Thoracic aorta (tissue), 2 donors: Measurements from ENCODE around the gene HMCN1. TPM values are rescaled to one million over a fixed set of nuclear protein-coding genes. Genes with fewer than 3 reads are reported as not detected.

Experiments used
- ATAC-seq: fragments of 150-250 bp; one replicate; pipeline ENCODE4 v1.8.0; 2017; ENCODE audit warnings: low read depth; ENCODE audit not compliant: insufficient number of reproducible peaks, low FRiP score
- DNase-seq: peaks from one replicate; pipeline ENCODE4 v3.0.0-alpha.2; 2020; ENCODE audit warnings: low spot score
- H3K27ac ChIP-seq, 2 donors: fragments of 200-600 bp; sonication (generic); 1 replicate in 1 of 2; 2 replicates in 1 of 2; pipeline ENCODE4 v1.5.1; 2016; ENCODE audit warnings: mild to moderate bottlenecking in 2 of 2, moderate library complexity in 2 of 2
- H3K27me3 ChIP-seq: fragments of 200-600 bp; sonication (generic); replicated peaks from 2 replicates; pipeline ENCODE4 v1.6.0; 2016; ENCODE audit warnings: mild to moderate bottlenecking; ENCODE audit not compliant: insufficient read depth
- H3K36me3 ChIP-seq: fragments of 200-600 bp; sonication (generic); one replicate; pipeline ENCODE4 v1.5.1; 2016
- H3K4me1 ChIP-seq, 2 donors: fragments of 200-600 bp; sonication (generic); 1 replicate in 1 of 2; 2 replicates in 1 of 2; pipeline versions ENCODE4 v1.5.1 to v1.6.0; 2016; ENCODE audit warnings: low read depth in 2 of 2, mild to moderate bottlenecking in 1 of 2; ENCODE audit not compliant: control insufficient read depth in 1 of 2
- H3K4me3 ChIP-seq: fragments of 200-600 bp; sonication (generic); 2 replicates; pipeline ENCODE4 v1.5.1; 2016; ENCODE audit warnings: mild to moderate bottlenecking
- H3K9me3 ChIP-seq: fragments of 200-600 bp; sonication (generic); 2 replicates; pipeline ENCODE4 v1.5.1; 2016
- total RNA-seq, 2 donors: library from RNA; depleted of rRNA; stranded (reverse); fragments of >200 nt; gene quantifications; one replicate each; pipeline versions ENCODE4 v1.1.0 to v1.2.3, GENCODE V29; 2016
- TF ChIP-seq, protein P1 (sequence below): fragments of 200-600 bp; sonication (generic); IDR thresholded peaks from one replicate; pipeline ENCODE4 v1.5.1; 2019; ENCODE audit warnings: antibody characterized with exemption

Gene HMCN1
- total RNA-seq, 2 donors from 2014 or later = 142 to 191 TPM

DNA sequence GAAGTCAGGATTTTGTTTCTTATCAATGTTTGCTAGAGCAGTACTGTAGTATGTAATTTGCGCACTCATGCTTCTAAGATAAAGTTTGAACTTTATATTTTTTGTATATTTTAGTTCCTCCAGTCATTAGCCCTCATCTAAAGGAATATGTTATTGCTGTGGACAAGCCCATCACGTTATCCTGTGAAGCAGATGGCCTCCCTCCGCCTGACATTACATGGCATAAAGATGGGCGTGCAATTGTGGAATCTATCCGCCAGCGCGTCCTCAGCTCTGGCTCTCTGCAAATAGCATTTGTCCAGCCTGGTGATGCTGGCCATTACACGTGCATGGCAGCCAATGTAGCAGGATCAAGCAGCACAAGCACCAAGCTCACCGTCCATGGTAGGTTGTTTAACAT is 388.6 kb downstream of the HMCN1 start:
- Histone ChIP-seq H3K4me1 (no peaks in the 10 kb centered on the region), H3K4me3 (no peak overlapping the region), H3K27ac (no peak overlapping the region), H3K27me3 (no peaks in the 10 kb centered on the region), H3K9me3 (no peaks in the 10 kb centered on the region), H3K36me3 (peaks cover 8% of the 10 kb centered on the region)
- DNase-seq (no peak), ATAC-seq (no peak)
- TF ChIP-seq, protein P1, sequence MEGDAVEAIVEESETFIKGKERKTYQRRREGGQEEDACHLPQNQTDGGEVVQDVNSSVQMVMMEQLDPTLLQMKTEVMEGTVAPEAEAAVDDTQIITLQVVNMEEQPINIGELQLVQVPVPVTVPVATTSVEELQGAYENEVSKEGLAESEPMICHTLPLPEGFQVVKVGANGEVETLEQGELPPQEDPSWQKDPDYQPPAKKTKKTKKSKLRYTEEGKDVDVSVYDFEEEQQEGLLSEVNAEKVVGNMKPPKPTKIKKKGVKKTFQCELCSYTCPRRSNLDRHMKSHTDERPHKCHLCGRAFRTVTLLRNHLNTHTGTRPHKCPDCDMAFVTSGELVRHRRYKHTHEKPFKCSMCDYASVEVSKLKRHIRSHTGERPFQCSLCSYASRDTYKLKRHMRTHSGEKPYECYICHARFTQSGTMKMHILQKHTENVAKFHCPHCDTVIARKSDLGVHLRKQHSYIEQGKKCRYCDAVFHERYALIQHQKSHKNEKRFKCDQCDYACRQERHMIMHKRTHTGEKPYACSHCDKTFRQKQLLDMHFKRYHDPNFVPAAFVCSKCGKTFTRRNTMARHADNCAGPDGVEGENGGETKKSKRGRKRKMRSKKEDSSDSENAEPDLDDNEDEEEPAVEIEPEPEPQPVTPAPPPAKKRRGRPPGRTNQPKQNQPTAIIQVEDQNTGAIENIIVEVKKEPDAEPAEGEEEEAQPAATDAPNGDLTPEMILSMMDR = no peak

DNA sequence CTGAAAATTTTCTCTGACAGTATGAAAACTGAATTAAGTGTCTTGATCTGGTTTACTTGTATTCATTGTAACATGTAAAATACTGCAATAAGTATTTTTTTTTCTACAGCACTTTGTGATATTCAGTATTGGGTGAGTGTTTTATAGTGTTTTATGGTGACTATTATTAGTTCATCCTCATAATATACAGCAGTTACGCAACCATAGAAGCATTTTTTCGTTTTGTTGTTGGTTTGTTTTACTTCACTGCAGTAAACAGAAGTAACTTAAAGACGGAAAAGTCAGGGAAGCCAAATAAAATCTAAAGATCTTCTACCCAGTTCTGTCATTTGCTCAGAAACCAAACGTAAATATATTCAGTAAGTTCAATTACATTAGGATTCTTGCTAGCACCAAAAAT is 390.8 kb downstream of the HMCN1 start:
- Histone ChIP-seq H3K4me1 (no peaks in the 10 kb centered on the region), H3K27me3 (no peaks in the 10 kb centered on the region), H3K9me3 (no peaks in the 10 kb centered on the region), H3K4me3 (no peak overlapping the region), H3K27ac (no peak overlapping the region), H3K36me3 (peaks cover 8% of the 10 kb centered on the region)
- DNase-seq (no peak), ATAC-seq (no peak)
- TF ChIP-seq, protein P1 = no peak

DNA sequence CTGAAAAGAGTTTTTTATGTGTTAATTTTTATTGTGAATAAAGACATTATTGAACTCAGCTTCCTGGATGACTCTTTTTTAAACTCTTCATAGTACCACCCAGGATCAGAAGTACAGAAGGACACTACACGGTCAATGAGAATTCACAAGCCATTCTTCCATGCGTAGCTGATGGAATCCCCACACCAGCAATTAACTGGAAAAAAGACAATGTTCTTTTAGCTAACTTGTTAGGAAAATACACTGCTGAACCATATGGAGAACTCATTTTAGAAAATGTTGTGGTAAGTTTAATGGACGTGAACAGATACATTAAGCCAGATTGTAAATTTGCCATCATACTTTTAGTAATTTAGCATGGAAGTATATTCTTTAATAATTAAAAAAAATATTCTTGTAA is 391.3 kb downstream of the HMCN1 start:
- H3K4me1 ChIP-seq = no peaks in the 10 kb centered on the region
- TF ChIP-seq, protein P1 = no peak
- no peak overlapping the region for H3K27ac ChIP-seq
- H3K4me3 ChIP-seq = no peak overlapping the region
- no peaks in the 10 kb centered on the region for H3K9me3 ChIP-seq
- DNase-seq (no peak), ATAC-seq (no peak)
- peaks cover 8% of the 10 kb centered on the region for H3K36me3 ChIP-seq
- H3K27me3 ChIP-seq = no peaks in the 10 kb centered on the region

DNA sequence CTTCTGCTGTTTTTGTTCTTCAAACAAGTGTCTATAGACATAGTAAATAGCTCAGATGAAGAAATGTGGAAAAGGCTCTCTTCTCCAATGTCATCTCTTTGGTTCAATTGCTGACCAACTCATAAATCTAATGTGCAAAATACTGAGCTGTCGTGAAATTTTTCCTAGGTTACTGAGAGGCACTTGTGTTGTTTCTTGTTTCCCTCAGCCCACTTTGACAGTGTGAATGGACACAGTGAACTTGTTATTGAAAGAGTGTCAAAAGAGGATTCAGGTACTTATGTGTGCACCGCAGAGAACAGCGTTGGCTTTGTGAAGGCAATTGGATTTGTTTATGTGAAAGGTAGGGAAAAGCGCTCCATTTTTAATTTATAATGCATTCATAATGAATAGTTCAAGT is 395.6 kb downstream of the HMCN1 start:
- Histone ChIP-seq H3K9me3 (no peaks in the 10 kb centered on the region), H3K27ac (no peak overlapping the region), H3K4me3 (no peak overlapping the region), H3K4me1 (no peaks in the 10 kb centered on the region), H3K27me3 (no peaks in the 10 kb centered on the region), H3K36me3 (peaks cover 2% of the 10 kb centered on the region)
- DNase-seq = no peak
- no peak for ATAC-seq
- TF ChIP-seq, protein P1 = no peak

DNA sequence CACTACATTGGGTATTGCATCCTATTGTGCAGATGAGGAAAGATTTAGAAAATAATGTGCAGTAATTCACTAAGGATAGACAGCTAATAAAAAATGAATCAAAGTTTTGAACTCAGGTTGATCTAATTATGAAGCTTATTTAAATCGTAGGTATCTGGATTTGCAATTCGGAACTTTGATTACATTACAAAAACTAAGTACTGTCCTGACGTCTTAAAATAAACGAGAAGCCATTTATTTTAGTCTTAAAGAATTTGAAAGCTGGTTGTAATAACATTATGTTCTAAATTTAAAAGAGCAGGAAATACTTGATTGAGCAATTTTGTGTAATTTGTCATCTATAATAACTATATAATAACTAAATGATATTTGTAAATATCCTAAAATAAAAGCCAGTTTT is 404.9 kb downstream of the HMCN1 start:
- Histone ChIP-seq H3K36me3 (peaks cover 17% of the 10 kb centered on the region), H3K27ac (peak overlapping the region in 1 of 2 donors; percentile 48), H3K9me3 (no peaks in the 10 kb centered on the region), H3K4me1 (peaks cover 14 to 36% of the 10 kb centered on the region in 2 donors), H3K27me3 (no peaks in the 10 kb centered on the region), H3K4me3 (no peak overlapping the region)
- TF ChIP-seq, protein P1 = no peak
- no peak for ATAC-seq
- DNase-seq = no peak
